OCI-LY7 (cell line): ENCODE measurements around the gene ZNF497.

Experiments used
- CTCF ChIP-seq: fragments of 200-600 bp; sonication (generic); conservative IDR thresholded peaks from 2 replicates; pipeline ENCODE4 v1.5.1; 2014; ENCODE audit warnings: mild to moderate bottlenecking, antibody characterized with exemption, low read length, moderate library complexity, mixed read lengths
- EZH2phosphoT487 ChIP-seq: fragments of 200-600 bp; sonication (generic); IDR thresholded peaks from 2 replicates; pipeline ENCODE4 v1.6.1; 2018; ENCODE audit warnings: low read depth, borderline replicate concordance, mild to moderate bottlenecking, mixed run types, antibody characterized with exemption, low read length, moderate library complexity, mixed read lengths

GRCh38 chr19:58350001-58350861 lies 12.3 kb downstream of the ZNF497 start:
- TF ChIP-seq CTCF (no peak), EZH2phosphoT487 (no peak)
